K562 (cell line): ENCODE measurements around the gene LGR6. TPM values are rescaled to one million over a fixed set of nuclear protein-coding genes. Genes with fewer than 3 reads are reported as not detected.
"Not testable (repeated sequence)": the region's sequence is repeated elsewhere in the genome, so short reads cannot be mapped to it uniquely, and the experiment has no call there.

ENCODE experiments used
- ATAC-seq: fragments of 200-7000 bp; cut with Tn5 transposase; 3 replicates; pipeline ENCODE4 v1.9.1; 2020; ENCODE audit warnings: moderate library complexity
- BruUV-seq: library from RNA; stranded (reverse); fragments of 400-500 nt; replicated peaks from 2 replicates; lab custom pipeline; 2021; lab: Mats Ljungman, UMichigan
- CTCF ChIA-PET: fragments of 300-600 bp; formaldehyde crosslinking; extraction: SDS; loops from one replicate; lab custom pipeline; 2021; ENCODE audit warnings: low intra/inter-chr PET ratio; lab: Yijun Ruan, JAX
- POLR2A ChIA-PET: fragments of 300-600, 350-650 bp; sonication (Branson Sonifier 250); formaldehyde crosslinking; extraction: SDS; loops from one replicate; lab custom pipeline; 2021; ENCODE audit warnings: antibody characterized with exemption, inconsistent platforms; lab: Yijun Ruan, JAX
- DNase-seq, 4 experiments: peaks; one replicate each; pipeline versions ENCODE4 v3.0.0 to v3.0.0-alpha.2; 2011 to 2018; ENCODE audit warnings: low spot score in 3 of 4, mixed read lengths in 3 of 4; ENCODE audit errors: extremely low read depth in 1 of 4
- FAIRE-seq: peaks from 2 replicates; lab custom pipeline; 2011; peaks lifted over from hg19 to GRCh38; lab: Jason Lieb, UNC
- H2AFZ ChIP-seq: 2 replicates; pipeline ENCODE4 v1.6.0; 2011; ENCODE audit warnings: low read depth, low read length, control low read depth, inconsistent platforms
- H3K27ac ChIP-seq: fragments of 200-600 bp; 3 replicates; pipeline ENCODE4 v1.8.0; 2011; ENCODE audit warnings: low read depth, mild to moderate bottlenecking, control low read depth, inconsistent platforms, low read length, moderate library complexity, mixed read lengths; ENCODE audit errors: extremely low read depth
- H3K27me3 ChIP-seq, 2 experiments: fragments of 300-600 bp in 1 of 2; 2 replicates in 1 of 2; 3 replicates in 1 of 2; pipeline versions ENCODE4 v1.6.0 to v1.8.0; 2011; ENCODE audit warnings: inconsistent platforms in 2 of 2, low read length in 2 of 2, mild to moderate bottlenecking in 1 of 2, mixed read lengths in 1 of 2, moderate library complexity in 1 of 2; ENCODE audit not compliant: control insufficient read depth in 2 of 2, insufficient read depth in 2 of 2
- H3K36me3 ChIP-seq: fragments of 300-600 bp; 3 replicates; pipeline ENCODE4 v1.8.0; 2011; ENCODE audit warnings: mild to moderate bottlenecking, low read length, inconsistent platforms; ENCODE audit not compliant: control insufficient read depth, insufficient read depth
- H3K4me1 ChIP-seq, 2 experiments: fragments of 200-600 bp in 1 of 2; replicated peaks in 1 of 2; 2 replicates in 1 of 2; 3 replicates in 1 of 2; pipeline versions ENCODE4 v1.5.1 to v1.8.0; 2011; ENCODE audit warnings: inconsistent platforms in 2 of 2, low read length in 2 of 2, mild to moderate bottlenecking in 1 of 2, mixed read lengths in 1 of 2, moderate library complexity in 1 of 2; ENCODE audit not compliant: control insufficient read depth in 2 of 2, insufficient read depth in 2 of 2
- H3K4me2 ChIP-seq: 2 replicates; pipeline ENCODE4 v1.6.1; 2011; ENCODE audit warnings: low read length, control low read depth, inconsistent platforms, mixed read lengths; ENCODE audit not compliant: insufficient read depth
- H3K4me3 ChIP-seq: fragments of 200-600 bp; sonication (generic), shearing (Covaris generic); 2 replicates; pipeline ENCODE4 v1.5.1; 2016; ENCODE audit warnings: control low read depth, inconsistent platforms
- H3K79me2 ChIP-seq: fragments of 200-600 bp; 3 replicates; pipeline ENCODE4 v1.8.0; 2011; ENCODE audit warnings: low read length, inconsistent platforms; ENCODE audit not compliant: control insufficient read depth, insufficient read depth
- H3K9ac ChIP-seq, 2 experiments: 2 replicates each; pipeline versions ENCODE4 v1.6.0 to v1.6.1; 2011; ENCODE audit warnings: low read depth in 2 of 2, low read length in 2 of 2, control low read depth in 1 of 2, inconsistent platforms in 1 of 2, mild to moderate bottlenecking in 1 of 2, mixed read lengths in 1 of 2; ENCODE audit not compliant: insufficient read depth in 1 of 2
- H3K9me1 ChIP-seq: one replicate; pipeline ENCODE4 v1.6.0; 2011; ENCODE audit warnings: inconsistent platforms, mild to moderate bottlenecking, low read length, moderate library complexity; ENCODE audit not compliant: control insufficient read depth, insufficient read depth
- H3K9me3 ChIP-seq: replicated peaks from 2 replicates; pipeline ENCODE4 v1.5.1; 2011; ENCODE audit warnings: low read depth, low read length, inconsistent platforms; ENCODE audit not compliant: control insufficient read depth, insufficient read depth
- H4K20me1 ChIP-seq: replicated peaks from 2 replicates; pipeline ENCODE4 v1.6.1; 2011; ENCODE audit warnings: low read length, inconsistent platforms, mixed read lengths; ENCODE audit not compliant: control insufficient read depth, insufficient read depth
- PML ChIP-seq: IDR thresholded peaks from 2 replicates; pipeline ENCODE4 v1.6.1; 2012; ENCODE audit warnings: low read length, inconsistent platforms
- ZNF121 ChIP-seq: sonication (generic); formaldehyde crosslinking; conservative IDR thresholded peaks from 2 replicates; pipeline ENCODE4 v1.8.0; 2022; ENCODE audit warnings: missing genetic modification reagents
- ZNF384 ChIP-seq: IDR thresholded peaks from 2 replicates; pipeline ENCODE4 v1.6.1; 2012; ENCODE audit warnings: low read depth, low read length, improper control_type of control experiment
- WGBS: fragments of 100-300 bp; shearing (Covaris generic); methylation state at CpG from one replicate; pipeline ENCODE4 v1.1.6; 2016; ENCODE audit warnings: low coverage, mixed read lengths; ENCODE audit not compliant: insufficient coverage; ENCODE audit errors: missing lambda C conversion rate; 5-methylcytosine and 5-hydroxymethylcytosine counted together
- in situ Hi-C: fragments of 300-500 bp; cut with MboI; formaldehyde crosslinking; loops from 4 replicates; pipeline ENCODE4 v1.15.0; 2018; ENCODE audit warnings: inconsistent platforms, mixed read lengths
- intact Hi-C: fragments of 100-400 bp; cut with micrococcal nuclease; formaldehyde crosslinking; loops from 2 replicates; pipeline ENCODE4 v1.14.2; 2022
- polyA plus RNA-seq, 8 experiments: library from polyadenylated mRNA; depleted of rRNA in 4 of 8; stranded (reverse) in 5 of 8; unstranded in 3 of 8; fragments of >200 nt; fragmentation: Nextera tagmentation in 2 of 8; fragmentation: Illumina TruSeq in 1 of 8; extraction: Ambion mirVana in 2 of 8; extraction: Trizol in 1 of 8; gene quantifications; 2 replicates each; pipeline versions ENCODE4 v1.2.1 to v1.2.3, GENCODE V29; 2011 to 2014; ENCODE audit warnings: inconsistent platforms in 1 of 8, missing spikeins in 1 of 8
- total RNA-seq, 7 experiments: library from RNA; depleted of rRNA in 6 of 7; stranded (reverse); fragments of >200 nt in 6 of 7; fragmentation: Illumina TruSeq in 2 of 7; extraction: Trizol in 2 of 7; gene quantifications; 2 replicates each; pipeline versions ENCODE4 v1.2.1 to v1.2.3, GENCODE V29; 2011 to 2021; ENCODE audit warnings: low replicate concordance in 1 of 7
- TF ChIP-seq, protein P1 (sequence below): fragments of 250-450 bp; sonication (Bioruptor Pico); IDR thresholded peaks from 2 replicates; pipeline ENCODE4 v1.5.0; 2021; ENCODE audit warnings: mild to moderate bottlenecking, moderate library complexity
- TF ChIP-seq, protein P2 (sequence below), 2 experiments: fragments of 450-650 bp; formaldehyde crosslinking in 1 of 2; IDR thresholded peaks; 2 replicates each; pipeline versions ENCODE4 v1.4.0 to v1.6.1; 2014 to 2020; ENCODE audit warnings: mild to moderate bottlenecking in 2 of 2, borderline replicate concordance in 1 of 2, low read depth in 1 of 2

LGR6 gene
- total and polyA plus RNA-seq, 9 of the 15 experiments (the other 6 are each of a cell fraction or from before 2014, with no cell fraction given): 0.01 to 0.54 (median 0.17) TPM; not detected in 1

DNA sequence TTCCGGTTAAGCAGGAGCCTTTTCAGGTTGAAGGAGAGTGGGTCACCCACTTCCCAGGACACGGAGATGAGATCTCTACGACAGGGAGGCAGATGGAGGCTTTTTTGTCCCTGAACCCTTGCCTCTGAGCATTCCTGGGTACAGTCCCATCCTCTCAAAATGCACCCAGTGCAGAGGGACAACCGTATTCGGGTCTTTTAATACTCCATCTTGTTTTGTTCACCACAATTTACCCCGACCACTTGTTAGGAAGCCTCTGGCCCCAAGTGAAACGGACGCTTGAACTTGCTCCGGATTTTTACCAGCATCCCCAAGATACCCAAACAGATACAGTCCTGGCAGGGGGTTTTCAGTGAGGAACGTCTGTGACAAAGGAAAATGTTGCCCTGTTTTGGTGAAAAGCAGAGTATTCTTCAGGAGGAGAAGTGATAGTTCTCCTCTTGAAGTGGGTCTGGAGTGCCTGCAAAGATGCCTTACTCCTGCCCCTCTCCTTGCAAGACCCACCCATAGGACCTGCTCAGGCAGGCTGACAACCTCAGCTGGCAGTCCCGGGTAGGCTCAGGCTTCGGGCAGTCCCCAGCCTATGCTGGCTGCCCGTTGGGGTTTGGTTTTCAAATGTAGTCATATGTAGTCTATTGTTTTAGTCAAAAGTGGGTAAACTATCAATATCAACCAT is 48.4 kb upstream of the LGR6 start (continued):
- TF ChIP-seq, protein P1, sequence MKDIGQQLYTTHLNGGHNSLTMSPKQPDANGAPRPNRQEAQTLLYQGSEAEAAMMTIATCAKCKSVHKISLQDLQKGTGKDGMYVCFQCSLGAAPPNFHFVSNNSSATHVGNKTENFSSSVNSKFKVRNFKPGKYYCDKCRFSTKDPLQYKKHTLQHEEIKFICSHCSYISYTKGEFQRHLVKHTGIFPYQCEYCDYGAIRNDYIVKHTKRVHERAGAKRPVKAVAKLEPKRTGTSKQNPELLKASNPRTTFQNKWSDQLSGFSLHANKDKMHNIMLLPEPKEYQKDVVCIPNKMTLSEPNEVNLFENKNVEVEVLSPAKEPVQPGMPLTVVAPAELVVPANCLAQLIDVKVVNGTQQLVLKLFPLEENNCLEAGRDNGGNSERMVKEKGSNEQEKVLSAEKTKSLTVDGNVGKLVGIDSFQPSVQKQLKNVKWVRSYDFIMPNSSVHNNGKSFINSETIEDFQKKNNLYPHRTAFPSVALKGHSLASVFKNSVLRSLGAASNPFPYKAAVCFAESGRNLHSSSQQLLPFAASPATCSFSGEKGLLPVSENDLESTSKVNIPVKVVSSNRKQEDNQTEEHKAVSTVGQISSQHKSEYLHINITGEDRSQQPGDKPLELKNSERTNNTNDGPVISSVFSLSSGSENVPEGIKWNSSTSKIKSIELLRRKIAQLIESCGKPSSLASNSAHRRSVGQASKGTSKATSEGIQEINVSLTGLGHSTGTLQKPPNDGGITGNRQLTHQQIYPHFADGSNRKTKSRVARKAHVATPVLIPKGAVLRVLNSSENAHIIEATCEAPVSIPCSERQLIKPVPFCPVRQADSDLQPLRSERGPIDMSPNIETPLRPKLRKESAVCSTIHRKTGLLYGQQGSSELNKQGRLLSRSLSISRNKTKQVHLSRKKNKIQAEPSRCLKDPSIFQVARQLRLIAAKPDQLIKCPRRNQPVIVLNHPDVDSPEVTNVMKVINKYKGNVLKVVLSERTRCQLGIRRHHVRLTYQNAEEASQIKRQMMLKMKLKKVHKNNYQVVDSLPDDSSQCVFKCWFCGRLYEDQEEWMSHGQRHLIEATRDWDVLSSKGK (CRISPR knock-in tag): 0 out of 2 replicates have a peak, but pooled peaks have one; percentile 46

DNA sequence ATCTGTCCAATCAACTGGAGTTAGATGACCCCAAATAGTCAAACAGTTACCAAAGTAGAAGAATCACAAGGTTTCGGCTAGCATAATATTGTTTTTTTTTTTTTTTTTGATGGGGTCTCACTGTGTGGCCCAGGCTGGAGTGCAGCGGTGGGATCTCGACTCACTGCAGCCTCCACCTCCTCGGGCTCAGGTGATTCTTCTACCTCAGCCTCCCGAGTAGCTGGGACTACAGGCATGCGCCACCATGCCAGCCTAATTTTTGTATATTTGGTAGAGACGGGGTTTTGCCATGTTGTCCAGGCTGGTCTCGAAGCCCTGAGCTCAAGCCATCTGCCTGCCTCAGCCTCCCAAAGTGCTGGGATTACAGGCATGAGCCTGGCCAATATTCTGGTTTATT is 47.9 kb upstream of the LGR6 start:
- H3K9ac ChIP-seq, ATAC-seq, in situ Hi-C loops: not testable (repeated sequence)

More for the DNA sequence above, 47.9 kb upstream of the LGR6 start:
- TF ChIP-seq, protein P2, sequence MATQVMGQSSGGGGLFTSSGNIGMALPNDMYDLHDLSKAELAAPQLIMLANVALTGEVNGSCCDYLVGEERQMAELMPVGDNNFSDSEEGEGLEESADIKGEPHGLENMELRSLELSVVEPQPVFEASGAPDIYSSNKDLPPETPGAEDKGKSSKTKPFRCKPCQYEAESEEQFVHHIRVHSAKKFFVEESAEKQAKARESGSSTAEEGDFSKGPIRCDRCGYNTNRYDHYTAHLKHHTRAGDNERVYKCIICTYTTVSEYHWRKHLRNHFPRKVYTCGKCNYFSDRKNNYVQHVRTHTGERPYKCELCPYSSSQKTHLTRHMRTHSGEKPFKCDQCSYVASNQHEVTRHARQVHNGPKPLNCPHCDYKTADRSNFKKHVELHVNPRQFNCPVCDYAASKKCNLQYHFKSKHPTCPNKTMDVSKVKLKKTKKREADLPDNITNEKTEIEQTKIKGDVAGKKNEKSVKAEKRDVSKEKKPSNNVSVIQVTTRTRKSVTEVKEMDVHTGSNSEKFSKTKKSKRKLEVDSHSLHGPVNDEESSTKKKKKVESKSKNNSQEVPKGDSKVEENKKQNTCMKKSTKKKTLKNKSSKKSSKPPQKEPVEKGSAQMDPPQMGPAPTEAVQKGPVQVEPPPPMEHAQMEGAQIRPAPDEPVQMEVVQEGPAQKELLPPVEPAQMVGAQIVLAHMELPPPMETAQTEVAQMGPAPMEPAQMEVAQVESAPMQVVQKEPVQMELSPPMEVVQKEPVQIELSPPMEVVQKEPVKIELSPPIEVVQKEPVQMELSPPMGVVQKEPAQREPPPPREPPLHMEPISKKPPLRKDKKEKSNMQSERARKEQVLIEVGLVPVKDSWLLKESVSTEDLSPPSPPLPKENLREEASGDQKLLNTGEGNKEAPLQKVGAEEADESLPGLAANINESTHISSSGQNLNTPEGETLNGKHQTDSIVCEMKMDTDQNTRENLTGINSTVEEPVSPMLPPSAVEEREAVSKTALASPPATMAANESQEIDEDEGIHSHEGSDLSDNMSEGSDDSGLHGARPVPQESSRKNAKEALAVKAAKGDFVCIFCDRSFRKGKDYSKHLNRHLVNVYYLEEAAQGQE (IDR thresholded peaks at IDR 0.05; ENCODE audit: borderline replicate concordance): not testable (repeated sequence)
- TF ChIP-seq, protein P2 (CRISPR knock-in tag; IDR thresholded peaks at IDR 0.05; ENCODE audit: low read depth): peak; percentile 29; the same call in 1 of the 2 replicates
- TF ChIP-seq ZNF384: 0 out of 2 replicates have a peak, but pooled peaks have one; percentile 16
- TF ChIP-seq PML: 0 out of 2 replicates have a peak, but pooled peaks have one; percentile 15
- TF ChIP-seq ZNF121 (CRISPR knock-in tag): peak; percentile 87
- H3K9me1 ChIP-seq, H2AFZ ChIP-seq, CTCF ChIA-PET, H3K27ac ChIP-seq, intact Hi-C loops, H3K27me3 ChIP-seq, BruUV-seq, H3K4me3 ChIP-seq, H3K9me3 ChIP-seq, H3K4me2 ChIP-seq, DNase-seq, FAIRE-seq, H4K20me1 ChIP-seq: not testable (repeated sequence)
- POLR2A ChIA-PET: interaction anchor here (0.6 to 8.9 kb wide), 7 partner anchors 10 to 449 kb away, joined by 3 to 49 read pairs (median 3); partner anchors contain the start of gene PTPN7
- Histone ChIP-seq H3K79me2 (peaks cover 25% of the 10 kb centered on the region), H3K36me3 (peaks cover 43% of the 10 kb centered on the region), H3K4me1 (peaks cover 27 to 36% of the 10 kb centered on the region in 2 experiments; a peak in 4 of 5 replicates)
- WGBS: 98% methylated on average over 5 of the region's 8 CpGs
